IMR-90 (cell line): ENCODE results near the gene ATG7.

Experiments
- BHLHE40 ChIP-seq: fragments of 150-350 bp; IDR thresholded peaks from 2 replicates; pipeline ENCODE4 v1.6.1; 2016; ENCODE audit warnings: mild to moderate bottlenecking, low read depth, low read length
- CEBPB ChIP-seq: IDR thresholded peaks from 2 replicates; pipeline ENCODE4 v1.6.1; 2012; ENCODE audit warnings: low read depth, low read length, improper control_type of control experiment
- CHD1 ChIP-seq: IDR thresholded peaks from 2 replicates; pipeline ENCODE4 v1.6.1; 2012; ENCODE audit warnings: low read depth, low read length, improper control_type of control experiment
- FOS ChIP-seq: fragments of 150-350 bp; IDR thresholded peaks from 2 replicates; pipeline ENCODE4 v1.6.1; 2016; ENCODE audit warnings: low read depth, low read length
- MAFK ChIP-seq: IDR thresholded peaks from 2 replicates; pipeline ENCODE4 v1.6.1; 2012; ENCODE audit warnings: low read depth, low read length, improper control_type of control experiment
- MAZ ChIP-seq: IDR thresholded peaks from 2 replicates; pipeline ENCODE4 v1.6.1; 2012; ENCODE audit warnings: low read depth, mild to moderate bottlenecking, low read length, improper control_type of control experiment, moderate library complexity, borderline replicate concordance
- NFE2L2 ChIP-seq: fragments of 150-350 bp; IDR thresholded peaks from 2 replicates; pipeline ENCODE4 v1.6.1; 2016; ENCODE audit warnings: low read depth, mild to moderate bottlenecking, low read length
- POLR2A ChIP-seq: IDR thresholded peaks from 2 replicates; pipeline ENCODE4 v1.6.1; 2012; ENCODE audit warnings: mild to moderate bottlenecking, low read depth, low read length
- RAD21 ChIP-seq: IDR thresholded peaks from 2 replicates; pipeline ENCODE4 v1.6.1; 2012; ENCODE audit warnings: low read length, improper control_type of control experiment
- RCOR1 ChIP-seq: IDR thresholded peaks from 2 replicates; pipeline ENCODE4 v1.6.1; 2012; ENCODE audit warnings: mild to moderate bottlenecking, low read length, improper control_type of control experiment; ENCODE audit not compliant: insufficient replicate concordance
- RFX5 ChIP-seq: IDR thresholded peaks from 2 replicates; pipeline ENCODE4 v1.8.0; 2012; ENCODE audit warnings: low read depth, mild to moderate bottlenecking, low read length, moderate library complexity
- SMC3 ChIP-seq: fragments of 150-350 bp; IDR thresholded peaks from 2 replicates; pipeline ENCODE4 v1.6.1; 2016; ENCODE audit warnings: low read depth, mild to moderate bottlenecking, antibody characterized with exemption, low read length, moderate library complexity
- TF ChIP-seq, protein P1 (sequence below): conservative IDR thresholded peaks from 2 replicates; pipeline ENCODE4 v1.5.1; 2012; ENCODE audit warnings: mild to moderate bottlenecking, low read depth, low read length, improper control_type of control experiment
- TF ChIP-seq, protein P2 (sequence below): fragments of 150-350 bp; IDR thresholded peaks from 2 replicates; pipeline ENCODE4 v1.6.1; 2017; ENCODE audit warnings: mild to moderate bottlenecking, antibody characterized with exemption, low read length, low read depth

DNA sequence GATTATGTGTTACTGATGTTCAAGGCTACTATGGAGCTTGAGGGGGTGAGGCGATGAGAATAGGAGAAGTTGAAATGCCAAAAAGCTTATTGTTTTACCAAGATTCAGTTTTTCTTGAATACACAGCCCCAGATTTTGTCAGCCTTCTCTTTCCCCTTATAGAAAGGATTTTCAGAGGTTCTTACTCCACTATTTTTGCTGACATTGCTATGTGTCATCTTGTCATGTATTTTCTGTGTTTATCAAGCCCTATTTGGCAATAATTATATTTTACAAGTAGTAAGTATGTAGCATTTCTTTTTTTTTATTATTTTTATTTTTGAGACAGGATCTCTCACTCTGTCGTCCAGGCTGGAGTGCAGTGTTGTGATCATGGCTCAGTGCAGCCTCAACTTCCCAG lies 133.1 kb downstream of the ATG7 start:
- TF ChIP-seq, protein P1, sequence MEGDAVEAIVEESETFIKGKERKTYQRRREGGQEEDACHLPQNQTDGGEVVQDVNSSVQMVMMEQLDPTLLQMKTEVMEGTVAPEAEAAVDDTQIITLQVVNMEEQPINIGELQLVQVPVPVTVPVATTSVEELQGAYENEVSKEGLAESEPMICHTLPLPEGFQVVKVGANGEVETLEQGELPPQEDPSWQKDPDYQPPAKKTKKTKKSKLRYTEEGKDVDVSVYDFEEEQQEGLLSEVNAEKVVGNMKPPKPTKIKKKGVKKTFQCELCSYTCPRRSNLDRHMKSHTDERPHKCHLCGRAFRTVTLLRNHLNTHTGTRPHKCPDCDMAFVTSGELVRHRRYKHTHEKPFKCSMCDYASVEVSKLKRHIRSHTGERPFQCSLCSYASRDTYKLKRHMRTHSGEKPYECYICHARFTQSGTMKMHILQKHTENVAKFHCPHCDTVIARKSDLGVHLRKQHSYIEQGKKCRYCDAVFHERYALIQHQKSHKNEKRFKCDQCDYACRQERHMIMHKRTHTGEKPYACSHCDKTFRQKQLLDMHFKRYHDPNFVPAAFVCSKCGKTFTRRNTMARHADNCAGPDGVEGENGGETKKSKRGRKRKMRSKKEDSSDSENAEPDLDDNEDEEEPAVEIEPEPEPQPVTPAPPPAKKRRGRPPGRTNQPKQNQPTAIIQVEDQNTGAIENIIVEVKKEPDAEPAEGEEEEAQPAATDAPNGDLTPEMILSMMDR = no peak
- TF ChIP-seq MAFK (peak; percentile 57), FOS (no peak), POLR2A (no peak), SMC3 (no peak), RCOR1 (no peak), BHLHE40 (no peak), CEBPB (no peak), NFE2L2 (no peak), RFX5 (no peak), RAD21 (no peak), MAZ (no peak), CHD1 (no peak)
- TF ChIP-seq, protein P2, sequence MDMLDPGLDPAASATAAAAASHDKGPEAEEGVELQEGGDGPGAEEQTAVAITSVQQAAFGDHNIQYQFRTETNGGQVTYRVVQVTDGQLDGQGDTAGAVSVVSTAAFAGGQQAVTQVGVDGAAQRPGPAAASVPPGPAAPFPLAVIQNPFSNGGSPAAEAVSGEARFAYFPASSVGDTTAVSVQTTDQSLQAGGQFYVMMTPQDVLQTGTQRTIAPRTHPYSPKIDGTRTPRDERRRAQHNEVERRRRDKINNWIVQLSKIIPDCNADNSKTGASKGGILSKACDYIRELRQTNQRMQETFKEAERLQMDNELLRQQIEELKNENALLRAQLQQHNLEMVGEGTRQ = no peak
